Neural progenitor cell (in vitro differentiated cells): ENCODE results near the gene MAGEB16. TPM values are rescaled to one million over a fixed set of nuclear protein-coding genes. Genes with fewer than 3 reads are reported as not detected.

Experiments
- DNase-seq: peaks from one replicate; pipeline ENCODE4 v3.0.0-alpha.2; 2016; ENCODE audit warnings: low spot score
- H2AFZ ChIP-seq: fragments of 200-600 bp; sonication (generic); replicated peaks from 2 replicates; pipeline ENCODE4 v1.6.1; 2016; ENCODE audit warnings: antibody characterized with exemption
- H3F3A ChIP-seq: fragments of 200-600 bp; sonication (generic); 2 replicates; pipeline ENCODE4 v1.6.1; 2016; ENCODE audit warnings: antibody characterized with exemption, low read depth
- H3K27ac ChIP-seq: fragments of 200-600 bp; sonication (generic); 2 replicates; pipeline ENCODE4 v1.5.1; 2016; ENCODE audit warnings: mild to moderate bottlenecking
- H3K27me3 ChIP-seq: fragments of 200-600 bp; sonication (generic); 2 replicates; pipeline ENCODE4 v1.6.1; 2016; ENCODE audit warnings: mild to moderate bottlenecking, moderate library complexity
- H3K36me3 ChIP-seq: fragments of 200-600 bp; sonication (generic); 2 replicates; pipeline ENCODE4 v1.5.1; 2016
- H3K4me1 ChIP-seq: fragments of 200-600 bp; sonication (generic); 2 replicates; pipeline ENCODE4 v1.6.1; 2016; ENCODE audit warnings: mixed run types
- H3K4me2 ChIP-seq: fragments of 200-600 bp; sonication (generic); 2 replicates; pipeline ENCODE4 v1.6.1; 2016
- H3K4me3 ChIP-seq: fragments of 200-600 bp; sonication (generic); 2 replicates; pipeline ENCODE4 v1.5.1; 2016
- H3K79me2 ChIP-seq: fragments of 200-600 bp; sonication (generic); 2 replicates; pipeline ENCODE4 v1.6.1; 2016; ENCODE audit warnings: low read depth
- H3K9ac ChIP-seq: fragments of 200-600 bp; sonication (generic); 2 replicates; pipeline ENCODE4 v1.6.1; 2016
- H3K9me3 ChIP-seq: fragments of 200-600 bp; sonication (generic); 2 replicates; pipeline ENCODE4 v1.5.1; 2016; ENCODE audit warnings: low read depth
- H4K20me1 ChIP-seq: fragments of 200-600 bp; sonication (generic); 2 replicates; pipeline ENCODE4 v1.6.1; 2016; ENCODE audit warnings: low read depth
- H3K27ac Mint-ChIP-seq: 3 replicates; pipeline ENCODE4 v1.8.0; 2021; ENCODE audit warnings: mixed read lengths
- H3K27me3 Mint-ChIP-seq: 2 replicates; pipeline ENCODE4 v1.8.0; 2022; ENCODE audit warnings: low read depth, mild to moderate bottlenecking, inconsistent platforms, moderate library complexity, mixed read lengths; ENCODE audit not compliant: insufficient read depth
- H3K36me3 Mint-ChIP-seq: 3 replicates; pipeline ENCODE4 v1.8.0; 2021; ENCODE audit warnings: mixed read lengths
- H3K4me1 Mint-ChIP-seq: 3 replicates; pipeline ENCODE4 v1.8.0; 2021; ENCODE audit warnings: mixed read lengths
- H3K4me3 Mint-ChIP-seq: 3 replicates; pipeline ENCODE4 v1.8.0; 2021; ENCODE audit warnings: mild to moderate bottlenecking, moderate library complexity, mixed read lengths
- H3K9me3 Mint-ChIP-seq: 3 replicates; pipeline ENCODE4 v1.8.0; 2020; ENCODE audit warnings: mixed read lengths
- EZH2 ChIP-seq: fragments of 200-600 bp; sonication (generic); IDR thresholded peaks from 2 replicates; pipeline ENCODE4 v1.6.1; 2017; ENCODE audit warnings: antibody characterized with exemption, mild to moderate bottlenecking, moderate library complexity
- EZH2phosphoT487 ChIP-seq: fragments of 200-600 bp; sonication (generic); IDR thresholded peaks from 2 replicates; pipeline ENCODE4 v1.6.1; 2017; ENCODE audit warnings: antibody characterized with exemption
- total RNA-seq: library from RNA; depleted of rRNA; stranded (reverse); fragments of >200 nt; gene quantifications from 2 replicates; pipeline ENCODE4 v1.2.3, GENCODE V29; 2015; ENCODE audit warnings: low replicate concordance
- TF ChIP-seq, protein P1 (sequence below): fragments of 200-600 bp; sonication (generic); IDR thresholded peaks from 2 replicates; pipeline ENCODE4 v1.5.1; 2017; ENCODE audit warnings: antibody characterized with exemption, mild to moderate bottlenecking

Gene MAGEB16
- total RNA-seq: not detected in 2 replicates

DNA sequence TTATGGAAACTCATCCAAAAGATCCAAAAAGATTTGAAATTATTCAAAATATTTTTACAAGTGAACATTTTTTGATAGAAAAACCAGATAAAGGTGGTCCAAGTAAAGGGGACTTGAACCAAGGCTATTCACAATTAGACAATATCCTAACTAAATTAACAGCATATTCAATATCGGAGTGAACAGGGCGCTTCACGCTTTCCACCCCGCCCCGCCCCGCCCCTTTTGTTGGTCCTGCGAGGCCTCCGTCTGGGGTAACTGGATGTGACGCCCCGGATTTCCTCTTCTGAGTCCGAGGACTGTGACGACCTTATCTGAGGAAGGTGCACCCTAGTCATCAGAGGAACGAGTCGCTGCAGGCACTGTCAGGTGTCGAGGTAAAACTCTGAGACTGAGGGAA lies at the start of gene MAGEB16:
Gene MAGEB16, plus strand, starts transcription at position 301 of the 400 bp plus-strand sequence. CDS start 3,855 bp downstream, outside the sequence.
- Histone ChIP-seq H3K4me2 (no peak within 1 kb of the TSS), H3K36me3 (no peaks in the 10 kb centered on the region), H2AFZ (no peak within 1 kb of the TSS), H3K4me1 (no peaks in the 10 kb centered on the region), H3K79me2 (no peaks in the 10 kb centered on the region), H3K27me3 (no peaks in the 10 kb centered on the region), H3K27ac (no peak within 1 kb of the TSS), H3K9me3 (no peaks in the 10 kb centered on the region), H4K20me1 (no peaks in the 10 kb centered on the region), H3K4me3 (no peak within 1 kb of the TSS), H3K9ac (no peak within 1 kb of the TSS), H3F3A (no peaks in the 10 kb centered on the region)
- H3K9me3 Mint-ChIP-seq: peaks cover 6% of the 10 kb centered on the region
- no peak for TF ChIP-seq EZH2phosphoT487
- TF ChIP-seq EZH2: no peak
- TF ChIP-seq, protein P1, sequence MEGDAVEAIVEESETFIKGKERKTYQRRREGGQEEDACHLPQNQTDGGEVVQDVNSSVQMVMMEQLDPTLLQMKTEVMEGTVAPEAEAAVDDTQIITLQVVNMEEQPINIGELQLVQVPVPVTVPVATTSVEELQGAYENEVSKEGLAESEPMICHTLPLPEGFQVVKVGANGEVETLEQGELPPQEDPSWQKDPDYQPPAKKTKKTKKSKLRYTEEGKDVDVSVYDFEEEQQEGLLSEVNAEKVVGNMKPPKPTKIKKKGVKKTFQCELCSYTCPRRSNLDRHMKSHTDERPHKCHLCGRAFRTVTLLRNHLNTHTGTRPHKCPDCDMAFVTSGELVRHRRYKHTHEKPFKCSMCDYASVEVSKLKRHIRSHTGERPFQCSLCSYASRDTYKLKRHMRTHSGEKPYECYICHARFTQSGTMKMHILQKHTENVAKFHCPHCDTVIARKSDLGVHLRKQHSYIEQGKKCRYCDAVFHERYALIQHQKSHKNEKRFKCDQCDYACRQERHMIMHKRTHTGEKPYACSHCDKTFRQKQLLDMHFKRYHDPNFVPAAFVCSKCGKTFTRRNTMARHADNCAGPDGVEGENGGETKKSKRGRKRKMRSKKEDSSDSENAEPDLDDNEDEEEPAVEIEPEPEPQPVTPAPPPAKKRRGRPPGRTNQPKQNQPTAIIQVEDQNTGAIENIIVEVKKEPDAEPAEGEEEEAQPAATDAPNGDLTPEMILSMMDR: no peak
- no peak for DNase-seq
- H3K27ac Mint-ChIP-seq: no peak within 1 kb of the TSS
- no peaks in the 10 kb centered on the region for H3K4me1 Mint-ChIP-seq
- H3K27me3 Mint-ChIP-seq: peaks cover 2% of the 10 kb centered on the region
- H3K4me3 Mint-ChIP-seq: no peak within 1 kb of the TSS
- H3K36me3 Mint-ChIP-seq: no peaks in the 10 kb centered on the region

DNA sequence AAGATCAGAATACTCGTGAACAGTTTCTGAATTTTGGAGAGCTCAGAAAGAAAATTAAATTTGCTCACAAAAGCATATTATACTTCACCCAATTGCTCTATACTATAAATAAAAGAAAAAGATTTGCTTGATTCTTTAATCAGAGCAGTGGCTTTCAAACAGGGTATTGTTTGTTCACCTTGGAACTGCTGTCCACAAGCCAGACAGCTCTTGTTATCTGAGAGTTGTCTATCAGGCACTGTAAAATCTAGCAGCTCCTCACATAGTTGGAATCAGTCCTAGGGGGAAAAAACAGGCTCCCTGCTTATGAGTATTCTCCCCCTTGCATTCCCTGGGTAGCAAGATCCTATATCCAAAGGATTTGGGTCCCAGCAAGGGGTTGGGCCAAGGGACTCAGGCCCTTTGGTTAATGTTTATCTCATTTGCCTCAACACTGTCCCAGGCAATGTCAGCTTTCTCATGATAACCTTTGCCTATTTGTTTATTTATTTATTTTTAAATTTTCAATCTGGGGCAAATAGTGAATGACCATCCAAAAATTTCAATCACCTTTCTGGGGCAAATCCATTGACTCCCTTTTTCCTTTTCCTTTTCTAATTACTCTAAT lies 24.1 kb upstream of the MAGEB16 start:
- H3K9ac ChIP-seq: no peak overlapping the region
- no peak for TF ChIP-seq EZH2phosphoT487
- no peak for TF ChIP-seq EZH2
- TF ChIP-seq, protein P1: no peak
- no peak overlapping the region for H3K27ac ChIP-seq
- no peaks in the 10 kb centered on the region for H3K27me3 ChIP-seq
- Mint-ChIP-seq H3K9me3 (peaks cover 2% of the 10 kb centered on the region), H3K36me3 (no peaks in the 10 kb centered on the region), H3K4me1 (no peaks in the 10 kb centered on the region), H3K27ac (no peak overlapping the region), H3K27me3 (no peaks in the 10 kb centered on the region), H3K4me3 (no peak overlapping the region)
- DNase-seq: no peak
- H3K36me3 ChIP-seq: no peaks in the 10 kb centered on the region
- no peak overlapping the region for H3K4me3 ChIP-seq
- H4K20me1 ChIP-seq: no peaks in the 10 kb centered on the region
- H3K4me2 ChIP-seq: no peak overlapping the region
- H2AFZ ChIP-seq: no peak overlapping the region
- H3K9me3 ChIP-seq: no peaks in the 10 kb centered on the region
- H3F3A ChIP-seq: peaks cover 8% of the 10 kb centered on the region
- no peaks in the 10 kb centered on the region for H3K4me1 ChIP-seq
- no peaks in the 10 kb centered on the region for H3K79me2 ChIP-seq

DNA sequence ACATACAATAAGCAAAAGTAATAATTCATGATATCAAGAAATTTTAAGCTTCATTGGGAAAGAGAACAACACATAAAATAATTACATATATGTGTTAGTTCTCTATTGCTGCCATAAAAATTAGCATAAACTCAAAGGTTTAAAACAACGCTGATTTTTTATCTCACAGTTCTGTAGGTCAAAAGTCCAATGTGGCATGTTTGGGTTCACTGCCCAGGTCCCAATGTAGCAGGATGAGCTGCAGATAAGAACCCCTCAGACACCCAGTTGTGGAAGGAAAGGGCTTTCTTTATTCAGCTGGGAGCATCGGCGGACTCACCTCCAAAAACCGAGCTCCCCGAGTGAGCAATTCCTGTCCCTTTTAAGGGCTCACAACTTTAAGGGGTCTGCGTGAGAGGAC lies 13.1 kb upstream of the MAGEB16 start:
- no peaks in the 10 kb centered on the region for H3K36me3 ChIP-seq
- no peaks in the 10 kb centered on the region for H3K9me3 ChIP-seq
- H2AFZ ChIP-seq: no peak overlapping the region
- H4K20me1 ChIP-seq: no peaks in the 10 kb centered on the region
- Mint-ChIP-seq H3K4me1 (no peaks in the 10 kb centered on the region), H3K27me3 (peaks cover 8% of the 10 kb centered on the region), H3K27ac (no peak overlapping the region), H3K4me3 (no peak overlapping the region), H3K36me3 (no peaks in the 10 kb centered on the region), H3K9me3 (no peaks in the 10 kb centered on the region)
- H3K27me3 ChIP-seq: no peaks in the 10 kb centered on the region
- no peak overlapping the region for H3K4me3 ChIP-seq
- no peak for DNase-seq
- no peaks in the 10 kb centered on the region for H3K4me1 ChIP-seq
- no peak overlapping the region for H3K4me2 ChIP-seq
- H3F3A ChIP-seq: no peaks in the 10 kb centered on the region
- no peak overlapping the region for H3K9ac ChIP-seq
- no peaks in the 10 kb centered on the region for H3K79me2 ChIP-seq
- H3K27ac ChIP-seq: no peak overlapping the region
- no peak for TF ChIP-seq EZH2
- TF ChIP-seq, protein P1: no peak
- TF ChIP-seq EZH2phosphoT487: no peak
